HuH-7 (cell line): Measurements from ENCODE around the gene HARS1.
"Not testable (repeated sequence)": the region's sequence is repeated elsewhere in the genome, so short reads cannot be mapped to it uniquely, and the experiment has no call there.

ENCODE experiments used
- DNase-seq: peaks from one replicate; pipeline ENCODE4 v3.0.0; 2011; ENCODE audit warnings: low spot score

The HARS1 gene

GRCh38 chr5:140690941-140691924 is at the start of gene HARS1, which contains the start of gene HARS2:
TSS of gene HARS1 (minus strand) at chr5:140691370. CDS start at chr5:140691304, 66 bp downstream.
TSS of gene HARS2 (plus strand) at chr5:140691455. CDS start at chr5:140691649, 194 bp downstream.
- peak; percentile 91 for DNase-seq

- DNase-seq, result no peak
Observed at GRCh38 chr5:140737486-140737885, 46.3 kb upstream of the HARS1 start.

- DNase-seq, result peak; percentile 8
Observed at GRCh38 chr5:140734354-140734753, 43.2 kb upstream of the HARS1 start.

GRCh38 chr5:140733098-140733497 is 41.9 kb upstream of the HARS1 start:
- DNase-seq, result no peak

- DNase-seq, result peak; percentile 50
Observed at GRCh38 chr5:140725799-140726471, 34.8 kb upstream of the HARS1 start.

GRCh38 chr5:140721395-140721794 is 30.2 kb upstream of the HARS1 start:
- not testable (repeated sequence) for DNase-seq

GRCh38 chr5:140720738-140721137 is 29.6 kb upstream of the HARS1 start:
- DNase-seq, result not testable (repeated sequence)

- DNase-seq, result no peak
Observed at GRCh38 chr5:140718266-140718592, 27.1 kb upstream of the HARS1 start.

GRCh38 chr5:140716238-140716637 is 25.1 kb upstream of the HARS1 start:
- not testable (repeated sequence) for DNase-seq

GRCh38 chr5:140713562-140714094 is 22.5 kb upstream of the HARS1 start:
- DNase-seq, result no peak

GRCh38 chr5:140711794-140712193 is 20.6 kb upstream of the HARS1 start:
- no peak for DNase-seq

- DNase-seq, result peak; percentile 34
Observed at GRCh38 chr5:140710899-140711552, 19.9 kb upstream of the HARS1 start.

- DNase-seq, result not testable (repeated sequence)
Observed at GRCh38 chr5:140708787-140709186, 17.6 kb upstream of the HARS1 start.

- no peak for DNase-seq
Observed at GRCh38 chr5:140707812-140708211, 16.6 kb upstream of the HARS1 start.

GRCh38 chr5:140700177-140701144 is 9.3 kb upstream of the HARS1 start, which contains the start of gene ZMAT2:
TSS of gene ZMAT2 (plus strand) at chr5:140700447. CDS start at chr5:140700461, 14 bp downstream.
- DNase-seq, result peak; percentile 73

- no peak for DNase-seq
Observed at GRCh38 chr5:140696891-140697492, 5.8 kb upstream of the HARS1 start.

- DNase-seq, result no peak
Observed at GRCh38 chr5:140694276-140694675, 3.1 kb upstream of the HARS1 start.

GRCh38 chr5:140690376-140690932 is 716 bp downstream of the HARS1 start:
- DNase-seq, result no peak

GRCh38 chr5:140678993-140679392 is 12.2 kb downstream of the HARS1 start:
- DNase-seq, result no peak

GRCh38 chr5:140677947-140678346 is 13.2 kb downstream of the HARS1 start:
- DNase-seq, result no peak
